ENCODE results near the gene TMUB1.

DNA sequence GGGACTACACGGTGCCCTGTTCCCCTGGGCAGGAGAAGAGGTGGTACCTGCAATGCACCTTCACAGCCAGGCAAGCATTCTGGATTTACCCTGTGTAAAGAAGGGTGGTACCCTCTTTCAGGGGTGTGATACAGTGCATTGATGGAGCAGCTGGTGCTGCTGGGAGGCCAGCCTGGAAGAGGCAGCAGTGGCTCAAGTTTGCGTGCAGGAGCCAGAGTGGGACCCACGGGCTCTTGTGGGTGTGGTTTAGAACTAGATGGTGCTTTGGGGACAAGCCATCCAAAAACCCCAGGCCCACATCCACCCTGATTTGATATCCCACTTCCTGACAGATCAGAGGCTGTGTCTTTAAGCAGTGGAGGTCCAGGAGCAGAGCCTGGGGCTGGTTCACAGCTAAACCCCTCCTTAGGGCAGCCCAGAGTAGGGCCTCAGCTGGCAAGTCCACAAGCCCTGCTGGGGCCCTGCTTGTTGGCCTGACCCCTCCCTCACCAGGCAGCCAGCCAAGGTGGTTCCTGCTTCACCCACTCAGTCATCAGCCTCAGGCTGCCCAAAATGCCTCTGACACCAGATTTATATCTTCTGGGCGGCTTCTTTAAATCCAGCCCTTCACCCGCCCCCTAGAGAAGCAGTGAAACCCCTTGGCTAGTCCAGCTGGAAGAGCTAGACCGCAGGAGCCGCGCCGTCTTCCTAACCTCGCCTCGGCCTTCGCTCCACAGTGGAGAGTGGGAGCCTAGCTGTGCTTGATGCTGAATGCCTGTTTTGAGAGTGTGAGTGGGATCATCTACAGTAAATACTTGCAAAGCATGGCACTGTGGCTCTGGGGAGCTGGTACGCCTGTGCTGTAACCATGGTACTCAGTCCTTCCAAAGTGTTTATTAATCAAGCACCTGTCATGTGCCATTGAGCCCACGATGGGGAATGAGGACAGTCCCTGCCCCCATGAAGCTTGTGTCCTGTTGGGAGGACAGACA lies 36.4 kb downstream of the TMUB1 start:
- TF ChIP-seq, protein P1, sequence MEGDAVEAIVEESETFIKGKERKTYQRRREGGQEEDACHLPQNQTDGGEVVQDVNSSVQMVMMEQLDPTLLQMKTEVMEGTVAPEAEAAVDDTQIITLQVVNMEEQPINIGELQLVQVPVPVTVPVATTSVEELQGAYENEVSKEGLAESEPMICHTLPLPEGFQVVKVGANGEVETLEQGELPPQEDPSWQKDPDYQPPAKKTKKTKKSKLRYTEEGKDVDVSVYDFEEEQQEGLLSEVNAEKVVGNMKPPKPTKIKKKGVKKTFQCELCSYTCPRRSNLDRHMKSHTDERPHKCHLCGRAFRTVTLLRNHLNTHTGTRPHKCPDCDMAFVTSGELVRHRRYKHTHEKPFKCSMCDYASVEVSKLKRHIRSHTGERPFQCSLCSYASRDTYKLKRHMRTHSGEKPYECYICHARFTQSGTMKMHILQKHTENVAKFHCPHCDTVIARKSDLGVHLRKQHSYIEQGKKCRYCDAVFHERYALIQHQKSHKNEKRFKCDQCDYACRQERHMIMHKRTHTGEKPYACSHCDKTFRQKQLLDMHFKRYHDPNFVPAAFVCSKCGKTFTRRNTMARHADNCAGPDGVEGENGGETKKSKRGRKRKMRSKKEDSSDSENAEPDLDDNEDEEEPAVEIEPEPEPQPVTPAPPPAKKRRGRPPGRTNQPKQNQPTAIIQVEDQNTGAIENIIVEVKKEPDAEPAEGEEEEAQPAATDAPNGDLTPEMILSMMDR (IDR thresholded peaks at IDR 0.05; ENCODE audit: low read length), result no peak
- no peak for TF ChIP-seq EZH2 (IDR thresholded peaks at IDR 0.05; ENCODE audit: borderline replicate concordance, low read length)
